Measurements from ENCODE around the gene RABGAP1.

GRCh38 chr9:123065196-123065595 lies 124.4 kb downstream of the RABGAP1 start:
- TF ChIP-seq POLR2AphosphoS5 (IDR thresholded peaks at IDR 0.05; ENCODE audit: borderline replicate concordance, low read depth, low read length), result no peak
- no peak for TF ChIP-seq EZH2 (IDR thresholded peaks at IDR 0.05)
